ENCODE measurements around the gene ABCC5. TPM values are rescaled to one million over a fixed set of nuclear protein-coding genes. Genes with fewer than 3 reads are reported as not detected.

The ABCC5 gene
- polyA plus RNA-seq, 1 donor (not counting 4 experiments of a cell fraction or from before 2014, with no cell fraction given), result 28.7 TPM

DNA sequence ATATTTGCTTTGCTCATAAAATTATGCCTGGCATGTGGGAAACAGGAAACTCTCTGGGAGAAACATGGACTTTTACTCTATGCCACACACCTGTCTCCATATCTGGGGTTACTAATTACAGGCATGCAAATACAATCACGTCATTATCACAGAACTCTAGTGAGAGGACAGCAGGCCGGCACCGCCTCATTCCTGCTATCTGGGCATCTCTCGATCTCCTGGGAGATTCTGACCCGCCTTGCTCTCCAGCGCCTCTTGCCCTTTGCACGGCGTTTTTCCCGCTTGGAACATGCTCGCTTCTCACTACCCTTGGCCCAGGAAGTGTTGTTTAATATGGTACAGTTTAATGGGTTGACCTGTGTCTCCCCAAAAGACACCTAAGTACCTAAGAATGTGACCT is 87.6 kb downstream of the ABCC5 start:
- Histone ChIP-seq H3K9me3 (ENCODE audit: control insufficient read depth, low read depth, low read length) (no peaks in the 10 kb centered on the region), H3K4me2 (ENCODE audit: control insufficient read depth, extremely low read depth, insufficient read depth, low read depth, low read length) (no peak overlapping the region), H3K27me3 (ENCODE audit: control insufficient read depth, extremely low read depth, insufficient read depth, low read length) (no peaks in the 10 kb centered on the region), H3K27ac (ENCODE audit: control insufficient read depth, insufficient read depth, low read length) (no peak overlapping the region), H2AFZ (ENCODE audit: control insufficient read depth, low read length) (no peak overlapping the region), H3K9me1 (ENCODE audit: control insufficient read depth, extremely low read depth, insufficient read depth, low read length) (no peaks in the 10 kb centered on the region), H3K4me1 (ENCODE audit: control insufficient read depth, extremely low read depth, insufficient read depth, low read length) (peaks cover 5% of the 10 kb centered on the region), H3K36me3 (ENCODE audit: control insufficient read depth in 2 of 2, extremely low read depth in 1 of 2, insufficient read depth in 2 of 2, low read length in 2 of 2) (peaks cover 4 to 13% of the 10 kb centered on the region in 2 experiments), H3K9ac (ENCODE audit: control insufficient read depth, extremely low read depth, insufficient read depth, low read length) (no peak overlapping the region), H3K4me3 (ENCODE audit: control insufficient read depth in 2 of 3, extremely low read depth in 1 of 3, insufficient read depth in 2 of 3, low read depth in 1 of 3, low read length in 3 of 3) (no peak overlapping the region), H3K79me2 (ENCODE audit: control insufficient read depth, insufficient read depth, low read length) (no peaks in the 10 kb centered on the region), H4K20me1 (ENCODE audit: control insufficient read depth, extremely low read depth, insufficient read depth, low read length) (no peaks in the 10 kb centered on the region)
- FAIRE-seq, result no peak
- dilution Hi-C loops (cut with MboI; ENCODE audit: extremely low pct_ligation_motif_present, low sequenced_read_pairs), result no loop called here
- no peak for DNase-seq (ENCODE audit: low read depth, low spot score)
- TF ChIP-seq CTCF (optimal IDR thresholded peaks at IDR 0.05 in 1 of 3, IDR thresholded peaks at IDR 0.05 in 1 of 3, conservative IDR thresholded peaks at IDR 0.05 in 1 of 3; ENCODE audit: extremely low read depth in 1 of 3, insufficient read depth in 2 of 3, low read length in 3 of 3) (no peak), EZH2 (IDR thresholded peaks at IDR 0.05; ENCODE audit: low read length) (no peak)

DNA sequence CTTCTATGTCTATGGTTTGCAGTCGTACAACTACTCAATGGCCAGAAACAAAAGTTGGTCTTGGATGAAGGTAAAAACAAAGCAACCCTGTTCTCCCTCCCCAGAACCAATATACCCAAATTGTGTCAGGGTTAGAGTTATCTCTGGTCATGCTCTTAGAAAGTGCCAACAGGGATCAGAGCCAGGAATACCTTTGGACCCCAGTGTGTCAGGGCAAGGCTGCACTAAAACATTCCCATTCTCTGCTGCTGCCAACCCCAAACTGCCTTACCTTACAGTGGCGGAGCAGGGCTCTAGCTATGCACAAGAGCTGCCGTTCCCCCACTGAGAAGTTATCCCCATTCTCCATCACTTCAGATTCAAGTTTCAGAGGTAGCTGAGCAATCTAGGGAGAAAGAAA is 90.6 kb downstream of the ABCC5 start:
- FAIRE-seq (no peak), DNase-seq (ENCODE audit: low read depth, low spot score) (no peak)
- Histone ChIP-seq H3K36me3 (ENCODE audit: control insufficient read depth in 2 of 2, extremely low read depth in 1 of 2, insufficient read depth in 2 of 2, low read length in 2 of 2) (peaks cover 4 to 9% of the 10 kb centered on the region in 2 experiments), H3K4me2 (ENCODE audit: control insufficient read depth, extremely low read depth, insufficient read depth, low read depth, low read length) (no peak overlapping the region), H3K79me2 (ENCODE audit: control insufficient read depth, insufficient read depth, low read length) (no peaks in the 10 kb centered on the region), H3K9me3 (ENCODE audit: control insufficient read depth, low read depth, low read length) (no peaks in the 10 kb centered on the region), H3K27me3 (ENCODE audit: control insufficient read depth, extremely low read depth, insufficient read depth, low read length) (no peaks in the 10 kb centered on the region), H3K27ac (ENCODE audit: control insufficient read depth, insufficient read depth, low read length) (no peak overlapping the region), H3K9ac (ENCODE audit: control insufficient read depth, extremely low read depth, insufficient read depth, low read length) (no peak overlapping the region), H4K20me1 (ENCODE audit: control insufficient read depth, extremely low read depth, insufficient read depth, low read length) (peaks cover 4% of the 10 kb centered on the region), H3K4me3 (ENCODE audit: control insufficient read depth in 2 of 3, extremely low read depth in 1 of 3, insufficient read depth in 2 of 3, low read depth in 1 of 3, low read length in 3 of 3) (no peak overlapping the region), H3K9me1 (ENCODE audit: control insufficient read depth, extremely low read depth, insufficient read depth, low read length) (peaks cover 3% of the 10 kb centered on the region), H2AFZ (ENCODE audit: control insufficient read depth, low read length) (no peak overlapping the region), H3K4me1 (ENCODE audit: control insufficient read depth, extremely low read depth, insufficient read depth, low read length) (peaks cover 20% of the 10 kb centered on the region)
- TF ChIP-seq CTCF (optimal IDR thresholded peaks at IDR 0.05 in 1 of 3, IDR thresholded peaks at IDR 0.05 in 1 of 3, conservative IDR thresholded peaks at IDR 0.05 in 1 of 3; ENCODE audit: extremely low read depth in 1 of 3, insufficient read depth in 2 of 3, low read length in 3 of 3), result no peak
- TF ChIP-seq EZH2 (IDR thresholded peaks at IDR 0.05; ENCODE audit: low read length), result no peak
- dilution Hi-C loops (cut with MboI; ENCODE audit: extremely low pct_ligation_motif_present, low sequenced_read_pairs), result no loop called here

Measured in keratinocyte (primary cell).